ENCODE results near the gene PTOV1.

The PTOV1 gene

DNA sequence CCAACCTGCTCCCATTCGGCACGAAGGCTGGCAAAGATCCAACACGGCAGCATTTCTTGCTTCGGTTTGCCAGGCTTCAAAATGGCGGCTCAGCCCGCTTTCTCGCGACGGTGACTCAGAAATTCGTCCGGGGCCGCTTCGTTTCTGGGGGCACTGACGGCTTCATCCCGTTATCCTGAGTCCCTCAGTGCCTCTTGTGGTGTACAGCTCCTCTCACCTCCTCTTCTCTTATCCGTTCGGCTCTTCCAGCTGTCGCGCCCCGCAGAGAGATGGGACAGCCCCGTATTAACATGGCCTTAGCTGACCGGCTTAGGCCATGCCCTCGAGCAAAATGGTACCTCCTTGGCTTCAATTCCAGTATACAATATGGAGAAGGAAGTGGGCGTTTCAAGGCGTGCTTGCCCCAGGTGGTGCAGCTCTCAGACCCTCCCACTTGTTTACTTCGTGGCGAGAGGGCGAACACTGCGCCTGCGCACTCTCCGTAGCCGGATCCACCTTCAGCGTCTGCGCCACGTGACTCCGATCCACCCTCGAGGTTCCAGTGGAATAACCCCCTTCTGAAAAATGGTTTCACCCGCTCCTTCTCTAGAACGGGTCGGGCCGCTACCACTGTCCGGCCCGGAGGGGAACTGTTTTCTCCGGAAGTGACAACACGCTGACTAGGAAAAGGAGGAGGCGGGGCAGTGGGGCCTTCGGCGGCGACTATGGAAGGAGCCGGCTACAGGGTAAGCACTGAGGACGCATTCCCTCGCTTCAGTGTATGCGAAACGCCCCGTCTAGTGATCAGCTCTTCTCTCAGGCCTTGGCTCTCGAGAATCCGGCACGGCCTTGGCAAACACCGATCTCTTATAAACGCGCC, 26.3 kb downstream of the PTOV1 start, which contains the start of the genes AKT1S1 and TBC1D17:
TSS of gene AKT1S1 (minus strand) at position 336 of the 859 bp plus-strand sequence. CDS start 4,060 bp downstream, outside the sequence.
TSS of gene TBC1D17 (plus strand) at position 683 of the 859 bp plus-strand sequence. CDS start at position 705, 22 bp downstream.
- peak; percentile 99 for DNase-seq

DNA sequence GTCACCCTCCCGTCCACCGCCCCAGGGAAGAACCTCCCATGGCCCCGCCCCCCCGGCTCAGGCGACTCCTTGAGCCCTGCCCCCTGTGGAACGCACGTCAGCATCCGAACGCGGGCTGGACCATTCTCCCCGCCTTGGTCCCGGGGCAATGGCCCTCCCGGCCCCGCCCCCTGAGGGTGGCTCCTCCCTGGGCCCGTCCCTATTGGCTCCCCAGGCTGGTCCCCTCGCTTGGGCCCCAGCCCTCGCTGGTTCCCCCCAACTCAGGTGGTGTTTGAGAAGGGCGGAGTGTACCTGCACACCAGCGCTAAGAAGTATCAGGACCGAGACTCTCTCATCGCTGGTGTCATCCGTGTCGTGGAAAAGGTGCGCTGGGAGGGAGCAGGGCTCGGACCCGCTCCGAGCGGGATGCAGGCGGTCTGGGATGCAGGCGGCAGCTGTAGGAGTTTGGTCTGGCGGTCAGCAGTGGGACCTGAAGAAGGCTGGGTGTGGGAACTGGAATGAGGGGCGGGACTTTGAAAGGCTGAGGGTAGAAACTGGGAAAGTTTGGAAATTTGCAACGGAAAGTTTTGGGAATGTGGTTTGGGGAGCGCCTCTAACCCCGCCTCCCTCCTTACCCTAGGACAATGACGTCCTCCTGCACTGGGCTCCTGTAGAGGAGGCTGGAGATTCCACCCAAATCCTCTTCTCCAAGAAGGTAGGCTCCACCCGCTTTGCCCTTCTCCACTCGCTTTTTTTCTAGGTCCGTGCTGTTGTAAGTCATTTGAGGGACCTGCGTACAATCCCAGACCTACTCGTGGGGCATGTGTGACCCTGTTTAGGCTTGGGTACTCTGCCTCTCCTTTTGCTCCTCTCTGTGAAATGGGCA, 27.2 kb downstream of the PTOV1 start:
- DNase-seq, result peak; percentile 99

DNA sequence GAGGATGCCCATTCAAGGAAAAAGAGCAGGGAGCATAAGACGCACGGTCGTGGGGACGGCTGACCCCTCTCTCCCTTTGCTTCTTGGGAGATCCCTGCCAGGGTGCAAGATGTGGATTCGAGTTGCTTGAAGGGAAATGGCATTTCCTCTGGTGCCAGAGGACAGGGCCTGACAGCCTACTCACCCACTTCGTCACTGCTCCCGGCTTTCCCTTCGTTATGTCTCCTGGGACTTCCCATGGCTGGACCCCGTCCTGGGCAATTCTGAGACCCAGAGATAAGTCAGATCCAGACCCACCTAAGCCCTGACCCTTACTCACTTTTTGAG, 27.7 kb downstream of the PTOV1 start:
- peak; percentile 20 for DNase-seq

DNA sequence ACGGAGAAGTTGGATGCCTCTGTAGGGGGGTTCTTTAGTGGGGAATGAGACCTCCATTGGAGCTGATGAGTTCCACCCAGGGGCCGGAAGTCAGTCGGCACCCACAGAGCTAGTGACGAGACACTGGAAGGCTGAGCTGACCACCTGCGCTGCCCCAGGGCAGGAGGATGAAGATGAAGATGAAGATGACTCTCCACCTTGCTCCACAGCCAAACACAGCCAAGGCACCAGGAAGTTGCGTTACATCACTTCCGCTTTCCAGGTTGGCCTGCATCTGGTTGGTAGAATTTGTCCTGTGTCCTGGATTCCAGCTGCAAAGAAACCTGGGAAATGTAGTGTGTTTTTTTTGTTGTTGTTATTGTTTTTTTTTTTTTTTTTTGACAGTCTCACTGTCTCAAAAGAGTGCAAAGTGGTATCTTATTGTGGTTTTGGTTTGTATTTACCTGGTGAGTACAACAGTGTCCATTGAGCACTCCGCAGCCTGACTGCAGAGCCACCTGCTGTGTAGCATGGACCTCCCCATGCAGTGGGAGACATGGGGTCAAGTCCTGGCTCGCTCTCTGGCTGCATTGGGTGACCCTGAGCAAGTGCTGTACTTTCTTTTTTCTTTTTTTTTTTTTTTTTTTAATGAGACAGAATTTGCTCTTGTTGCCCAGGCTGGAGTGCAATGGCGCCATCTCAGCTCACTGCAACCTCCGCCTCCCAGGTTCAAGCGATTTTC, 28.4 kb downstream of the PTOV1 start:
- DNase-seq, result peak; percentile 20

DNA sequence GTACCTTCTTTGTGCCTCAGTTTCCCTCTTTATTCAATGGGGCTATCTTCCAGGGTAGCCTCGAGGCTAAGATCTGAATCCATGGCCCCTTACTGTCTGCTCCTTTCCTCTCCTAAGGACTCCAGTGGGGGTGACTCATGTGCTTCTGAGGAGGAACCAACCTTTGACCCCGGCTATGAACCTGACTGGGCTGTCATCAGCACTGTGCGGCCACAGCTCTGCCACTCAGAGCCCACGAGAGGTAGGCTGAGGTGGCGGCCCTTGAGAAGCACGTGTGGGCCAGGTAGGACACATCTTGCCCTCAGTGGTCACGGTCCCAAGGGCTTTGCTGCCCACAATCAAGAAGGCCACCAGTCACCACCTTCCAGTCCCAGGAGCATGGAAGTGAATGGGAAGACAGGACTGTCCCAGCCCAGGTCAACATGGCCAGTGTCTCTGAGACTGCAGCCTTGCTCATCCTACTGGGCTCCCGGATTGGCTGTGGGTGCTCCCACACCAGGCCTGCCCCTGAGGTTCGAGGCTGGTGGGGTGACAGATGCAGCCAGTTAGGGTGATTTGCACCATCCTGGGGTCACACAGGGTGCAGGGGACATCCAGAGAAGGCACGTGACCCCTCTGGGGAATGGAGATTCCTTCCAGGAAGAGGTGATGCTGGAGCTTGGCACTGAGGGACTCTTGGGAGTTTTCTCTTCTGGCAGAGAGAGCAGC, 29.4 kb downstream of the PTOV1 start:
- peak; percentile 14 for DNase-seq

DNA sequence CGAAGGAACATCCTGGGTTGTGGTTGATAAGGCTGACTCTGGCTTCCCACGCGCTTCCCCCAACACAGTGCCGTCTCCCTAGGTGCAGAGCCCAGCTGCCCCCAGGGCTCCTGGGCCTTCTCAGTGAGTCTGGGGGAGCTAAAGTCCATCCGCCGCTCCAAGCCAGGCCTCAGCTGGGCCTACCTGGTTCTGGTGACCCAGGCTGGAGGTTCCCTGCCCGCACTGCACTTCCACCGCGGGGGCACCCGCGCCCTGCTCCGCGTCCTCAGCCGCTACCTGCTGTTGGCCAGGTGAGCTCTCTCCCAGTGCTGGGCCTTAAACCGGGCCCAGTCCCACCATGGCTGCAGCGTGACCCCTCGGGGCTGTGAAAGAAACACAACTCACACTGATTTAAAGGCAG, 30.2 kb downstream of the PTOV1 start:
- no peak for DNase-seq

DNA sequence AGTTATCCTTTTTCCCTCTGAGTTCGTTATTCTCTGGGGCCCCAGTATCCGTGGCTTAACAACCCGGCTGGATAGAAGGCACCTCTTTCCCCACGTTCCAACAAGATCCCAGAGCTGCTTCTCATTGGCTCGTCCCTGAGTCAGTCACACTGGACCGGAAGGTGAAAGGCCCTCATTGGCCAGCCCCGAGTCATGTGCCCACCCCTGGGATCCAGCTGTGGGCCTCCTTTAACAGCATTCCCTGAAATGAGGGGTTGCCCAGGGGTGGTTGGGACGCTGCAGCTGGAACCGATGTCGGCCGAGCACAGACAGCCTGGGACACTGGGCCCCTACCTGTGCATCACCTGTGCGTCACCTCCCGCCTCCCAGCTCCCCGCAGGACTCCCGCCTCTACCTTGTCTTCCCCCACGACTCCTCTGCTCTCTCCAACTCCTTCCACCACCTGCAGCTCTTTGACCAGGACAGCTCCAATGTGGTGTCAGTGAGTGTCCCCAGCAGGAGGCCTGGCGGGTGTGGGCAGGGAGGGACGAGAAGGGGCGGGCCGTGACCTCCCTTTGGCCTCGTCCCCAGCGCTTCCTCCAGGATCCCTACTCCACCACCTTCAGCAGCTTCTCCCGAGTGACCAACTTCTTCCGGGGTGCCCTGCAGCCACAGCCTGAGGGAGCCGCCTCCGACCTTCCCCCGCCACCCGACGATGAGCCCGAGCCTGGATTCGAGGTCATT, 30.9 kb downstream of the PTOV1 start:
- no peak for DNase-seq

DNA sequence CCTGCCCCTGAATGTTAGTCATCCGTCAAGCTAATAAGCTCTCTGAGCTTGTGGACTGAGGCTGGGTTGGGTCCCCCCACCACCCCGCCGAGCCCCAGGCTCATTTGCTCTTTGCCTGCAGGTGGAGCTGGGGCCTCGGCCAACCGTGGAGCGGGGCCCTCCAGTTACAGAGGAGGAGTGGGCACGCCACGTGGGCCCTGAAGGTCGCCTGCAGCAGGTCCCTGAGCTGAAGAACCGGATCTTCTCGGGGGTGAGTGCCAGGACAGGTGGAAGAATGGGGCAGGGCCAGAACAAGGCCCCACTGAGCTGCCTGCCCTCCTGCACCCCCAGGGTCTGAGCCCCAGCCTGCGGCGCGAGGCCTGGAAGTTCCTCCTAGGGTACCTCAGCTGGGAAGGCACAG, 31.7 kb downstream of the PTOV1 start:
- no peak for DNase-seq

DNA sequence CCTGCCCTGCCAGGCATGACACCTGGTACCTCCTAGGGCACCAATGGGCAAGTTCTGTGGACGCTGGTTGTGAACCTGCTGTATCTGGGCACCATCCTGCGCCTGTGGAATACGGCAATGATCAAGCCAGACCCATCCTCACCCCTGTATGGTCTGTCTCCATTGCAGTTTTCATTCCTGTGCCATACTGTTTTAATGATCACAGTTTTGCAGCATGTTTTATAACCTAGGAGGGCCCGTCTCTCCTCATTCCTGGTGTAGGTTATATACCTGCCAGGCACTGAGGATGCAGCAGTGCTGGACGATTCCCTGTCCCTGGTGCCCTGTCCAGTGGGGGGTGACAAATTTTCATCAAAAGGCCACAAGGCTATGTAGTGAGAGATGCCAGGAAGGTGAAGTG, 32.1 kb downstream of the PTOV1 start:
- no peak for DNase-seq

DNA sequence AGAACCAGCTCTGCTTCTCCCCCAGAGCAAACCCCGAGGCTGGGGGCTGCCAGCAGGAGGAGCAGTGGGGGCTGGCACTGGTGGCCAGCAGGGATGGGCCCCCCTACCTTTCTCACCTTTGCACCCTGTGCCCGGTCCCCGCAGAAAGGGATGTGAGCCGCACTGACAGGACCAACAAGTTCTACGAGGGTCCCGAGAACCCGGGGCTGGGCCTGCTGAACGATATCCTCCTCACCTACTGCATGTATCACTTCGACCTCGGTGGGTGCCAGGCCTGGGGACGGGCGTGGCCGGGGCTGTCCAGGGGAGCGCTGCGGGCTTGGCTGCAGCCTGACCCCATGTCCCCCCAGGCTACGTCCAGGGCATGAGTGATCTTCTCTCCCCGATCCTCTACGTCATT, 33.1 kb downstream of the PTOV1 start:
- no peak for DNase-seq

DNA sequence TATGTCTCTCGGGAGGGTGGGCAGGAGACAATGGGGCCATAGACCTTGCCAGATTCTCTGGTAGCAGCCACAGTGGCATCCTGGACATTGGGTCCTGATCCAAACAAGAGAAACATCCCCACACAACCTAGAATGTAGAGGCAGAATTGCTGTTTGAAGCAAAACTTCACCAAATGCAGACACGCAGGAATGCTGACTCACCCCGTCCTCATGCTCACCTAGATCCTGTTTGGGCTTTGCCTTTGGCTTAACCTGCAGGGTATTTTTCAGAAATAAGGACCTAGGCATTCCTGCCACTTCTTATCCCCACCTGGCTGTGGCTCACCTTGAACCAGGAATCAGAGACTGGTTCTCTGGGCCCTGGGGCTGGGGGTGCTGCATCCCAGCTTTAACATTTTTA, 33.8 kb downstream of the PTOV1 start:
- DNase-seq, result no peak

DNA sequence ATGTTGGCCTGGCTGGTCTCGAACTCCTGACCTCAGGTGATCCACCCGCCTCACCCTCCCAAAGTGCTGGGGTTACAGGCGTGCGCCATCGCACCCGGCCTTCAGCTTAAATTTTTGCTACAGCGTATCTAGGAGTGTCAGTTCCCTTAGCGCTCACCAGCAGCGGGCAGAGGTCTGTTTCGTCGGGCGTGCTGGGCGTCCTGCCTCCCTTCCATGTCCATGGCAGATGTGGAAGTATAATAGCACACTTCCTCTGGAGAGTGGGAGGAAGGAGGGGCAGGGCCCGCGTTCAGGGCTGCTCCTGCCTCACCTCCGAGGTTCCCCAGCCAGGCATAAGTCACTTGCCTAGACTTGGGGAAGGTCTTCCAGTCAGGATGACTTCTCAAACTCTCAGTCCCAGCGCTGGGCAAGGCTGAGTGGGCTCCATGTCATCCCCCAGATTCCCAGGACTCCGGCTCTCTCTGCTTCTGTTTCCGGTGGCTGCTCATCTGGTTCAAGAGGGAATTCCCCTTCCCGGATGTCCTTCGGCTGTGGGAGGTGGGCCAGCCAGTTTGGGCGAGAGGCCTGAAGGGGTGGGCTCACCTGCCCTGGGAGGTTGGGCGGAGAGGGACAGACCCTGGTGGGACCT, 36.2 kb downstream of the PTOV1 start:
- no peak for DNase-seq

DNA sequence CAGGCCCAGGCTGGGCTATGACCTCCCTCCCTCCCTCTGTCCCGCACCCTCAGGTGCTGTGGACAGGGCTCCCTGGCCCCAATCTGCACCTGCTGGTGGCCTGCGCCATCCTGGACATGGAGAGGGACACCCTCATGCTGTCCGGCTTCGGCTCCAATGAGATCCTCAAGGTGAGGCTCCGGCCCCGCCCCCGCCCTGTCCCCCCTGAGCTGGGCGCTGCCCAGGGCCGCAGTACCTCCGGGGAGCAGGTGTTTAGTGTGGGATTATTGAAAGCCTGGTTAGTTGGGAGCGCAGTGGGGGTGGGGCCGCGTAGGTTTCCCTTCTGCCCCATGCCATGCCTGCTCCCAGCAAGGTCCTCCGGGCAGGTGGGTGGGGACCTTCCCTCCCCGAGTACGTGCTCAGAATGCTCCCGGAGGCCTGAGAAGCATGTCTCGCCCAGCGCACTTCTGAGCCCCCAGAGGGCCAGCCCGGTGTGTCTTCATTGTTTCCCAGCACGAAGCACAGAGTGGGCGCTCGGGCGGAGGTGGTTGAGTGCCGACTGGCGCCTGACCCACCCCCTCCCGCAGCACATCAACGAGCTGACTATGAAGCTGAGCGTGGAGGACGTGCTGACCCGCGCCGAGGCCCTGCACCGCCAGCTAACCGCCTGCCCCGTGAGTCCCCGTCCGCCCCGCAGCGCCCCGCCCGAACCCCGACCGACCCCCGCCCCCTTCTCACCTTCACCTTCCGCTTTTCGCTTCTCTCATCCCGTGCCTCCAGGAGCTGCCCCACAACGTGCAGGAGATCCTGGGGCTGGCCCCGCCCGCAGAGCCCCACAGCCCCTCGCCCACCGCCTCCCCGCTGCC, 36.9 kb downstream of the PTOV1 start:
- DNase-seq, result no peak

DNA sequence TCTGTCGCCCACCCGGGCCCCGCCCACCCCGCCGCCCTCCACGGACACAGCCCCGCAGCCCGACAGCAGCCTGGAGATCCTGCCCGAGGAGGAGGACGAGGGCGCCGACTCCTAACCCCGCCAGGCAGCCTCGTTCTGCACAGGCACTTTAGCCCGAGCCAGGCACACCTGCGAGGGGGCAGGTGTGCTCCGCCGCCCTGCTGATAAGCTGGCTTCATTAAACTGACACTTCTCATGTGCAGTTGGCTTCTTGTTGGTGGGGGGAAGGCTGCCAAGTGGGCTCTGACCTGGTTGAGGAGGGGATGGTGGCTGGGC, 37.5 kb downstream of the PTOV1 start:
- no peak for DNase-seq

DNA sequence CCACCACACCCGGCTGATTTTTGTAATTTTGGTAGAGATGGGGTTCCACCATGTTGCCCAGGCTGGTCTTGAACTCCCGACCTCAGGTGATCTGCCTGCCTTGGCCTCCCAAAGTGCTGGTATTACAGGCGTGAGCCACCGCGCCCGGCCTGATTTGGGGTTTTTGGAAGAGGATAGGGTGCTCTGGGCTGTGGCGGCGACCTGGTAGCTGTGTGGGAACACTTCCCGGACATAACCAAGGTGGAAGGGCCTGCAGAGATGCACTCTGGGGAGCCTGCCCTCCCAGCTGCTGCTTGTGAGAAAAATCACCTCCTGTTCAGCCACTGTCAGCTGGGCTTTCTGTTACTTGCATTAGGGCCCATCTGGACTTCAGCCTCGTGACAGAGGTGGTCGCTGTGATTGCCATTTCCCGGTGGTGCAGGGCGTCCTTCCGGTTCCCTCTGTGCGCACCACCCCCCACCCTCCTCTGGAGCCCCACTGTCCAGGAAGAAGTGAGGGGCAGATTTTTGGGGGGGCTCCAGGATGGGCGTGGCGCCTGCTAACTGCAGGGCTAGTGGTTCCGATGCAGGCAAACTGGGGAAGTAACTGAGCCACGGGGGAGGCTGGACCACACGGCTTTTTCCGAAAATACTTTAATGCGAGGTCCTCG, 38.2 kb downstream of the PTOV1 start:
- DNase-seq, result no peak

DNA sequence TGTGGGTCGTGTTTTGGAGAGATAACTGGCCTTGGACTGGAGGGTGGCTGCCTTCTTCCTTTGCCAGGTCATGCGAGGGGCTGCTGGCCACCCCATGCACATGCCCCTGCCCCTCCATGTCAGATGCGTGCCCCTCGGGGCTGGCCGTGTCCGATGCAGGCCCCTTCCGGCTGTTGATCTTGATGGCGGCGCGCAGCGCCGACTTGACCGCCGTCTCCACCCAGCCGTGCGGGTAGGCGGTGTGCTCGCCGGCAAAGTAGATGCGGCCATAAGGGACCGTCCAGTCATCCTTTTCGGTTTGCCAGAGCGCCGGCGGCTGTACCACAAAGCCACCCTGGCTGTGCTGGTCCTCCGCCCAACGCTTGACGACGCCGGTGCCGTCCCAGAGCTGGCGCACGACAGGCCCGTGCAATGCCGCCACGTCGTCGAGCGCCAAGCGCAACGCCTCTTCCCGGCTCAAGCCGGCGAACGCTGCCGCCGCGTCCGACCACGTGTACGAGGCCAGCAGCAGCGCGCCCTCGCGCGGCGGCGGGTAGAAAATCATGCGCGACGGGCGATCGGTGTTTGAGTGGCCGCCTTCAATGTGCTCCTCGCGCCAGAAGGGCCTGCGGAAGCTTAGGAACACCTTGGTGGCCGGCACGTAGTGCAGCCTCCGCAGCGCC, 38.9 kb downstream of the PTOV1 start:
- DNase-seq, result peak; percentile 80

DNA sequence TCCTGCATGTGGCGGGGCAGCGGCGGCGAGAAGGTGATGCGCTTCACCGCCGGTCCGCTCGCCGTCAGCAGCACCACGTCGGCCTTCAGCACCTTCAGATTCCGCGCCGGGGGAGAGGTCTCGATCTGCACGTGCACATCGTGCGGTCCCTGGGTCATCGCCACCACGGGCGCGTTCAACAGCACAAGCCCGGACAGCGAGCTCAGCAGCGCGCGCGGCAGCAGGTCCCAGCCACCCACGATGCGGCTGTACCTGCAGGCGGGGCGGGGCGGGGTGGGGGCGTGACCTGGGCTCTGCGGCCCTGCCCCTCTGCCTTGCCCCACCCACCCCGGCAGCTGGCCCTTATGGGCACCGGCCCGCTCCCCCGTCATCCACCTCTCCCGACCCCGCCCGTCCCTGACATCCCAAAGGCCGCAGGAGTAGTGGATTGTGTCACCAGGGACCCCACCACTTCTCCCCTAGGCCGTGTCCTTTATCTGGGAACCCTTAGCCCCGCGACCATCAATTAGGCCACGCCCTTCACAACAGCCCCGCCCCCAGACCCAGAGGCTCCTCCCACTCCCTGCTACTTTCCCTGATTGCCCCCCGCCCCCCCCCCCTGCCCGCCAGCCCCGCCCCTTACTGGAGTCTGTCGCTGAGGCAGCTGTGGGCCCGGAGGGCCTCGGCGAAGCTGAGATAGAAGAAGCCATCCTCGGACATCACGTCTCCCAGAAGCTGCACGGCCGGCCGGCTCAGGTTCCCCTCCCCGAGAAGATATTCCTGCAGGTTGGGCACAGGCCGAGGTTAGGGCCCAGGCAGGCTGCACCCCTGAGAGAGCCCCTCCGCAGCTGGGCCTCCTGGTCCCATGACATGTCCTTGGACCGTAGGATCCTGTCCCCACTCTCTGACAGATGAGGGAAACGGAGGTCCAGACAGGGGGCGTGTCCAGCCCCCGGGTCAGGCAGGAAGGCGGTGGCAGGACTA, 39.7 kb downstream of the PTOV1 start:
- no peak for DNase-seq

DNA sequence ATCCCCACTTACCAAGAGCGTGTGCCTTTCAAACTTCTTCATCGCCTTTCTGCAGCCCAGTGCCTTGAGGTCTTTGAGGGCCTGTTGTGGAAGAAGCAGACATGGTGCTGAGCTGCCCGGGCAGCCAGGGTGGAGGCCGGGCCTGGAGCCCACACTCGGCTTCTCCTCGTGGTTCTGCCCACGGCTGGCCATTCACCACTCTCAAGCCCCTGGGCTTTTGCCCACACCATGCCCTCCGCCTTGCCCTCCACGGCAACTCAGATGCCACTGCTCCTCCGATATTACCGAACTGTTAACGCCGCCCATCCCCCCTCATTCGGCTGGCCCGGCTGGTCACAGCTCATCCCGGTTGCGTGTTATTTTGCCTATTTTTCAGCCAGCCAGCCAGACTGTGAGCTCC, 40.4 kb downstream of the PTOV1 start:
- no peak for DNase-seq

Measured in right hindlimb (tissue), 1 donor.